ENCODE results near the gene DGCR8.
"Not testable (repeated sequence)": the region's sequence is repeated elsewhere in the genome, so short reads cannot be mapped to it uniquely, and the experiment has no call there.

Gene DGCR8

GRCh38 chr22:20157430-20158183, 77.6 kb downstream of the DGCR8 start:
- DNase-seq, result no peak
- Histone ChIP-seq H3K9me3 (no peaks in the 10 kb centered on the region), H3K27me3 (peaks cover 0 to 46% of the 10 kb centered on the region in 2 donors)

GRCh38 chr22:20158391-20159036, 78.5 kb downstream of the DGCR8 start:
- Histone ChIP-seq H3K27me3 (peaks cover 0 to 46% of the 10 kb centered on the region in 2 donors), H3K27ac (no peak overlapping the region), H3K4me1 (peaks cover 0 to 8% (median 2%) of the 10 kb centered on the region in 4 donors), H3K4me3 (no peak overlapping the region), H3K36me3 (no peaks in the 10 kb centered on the region), H3K9me3 (no peaks in the 10 kb centered on the region)
- intact Hi-C loops (cut with DNase I; ENCODE audit: low total_unique reads), result no loop called here
- TF ChIP-seq CTCF (IDR thresholded peaks at IDR 0.05), result no peak
- no peak for DNase-seq

More at GRCh38 chr22:20157430-20158183, 77.6 kb downstream of the DGCR8 start:
- intact Hi-C loops (cut with DNase I; ENCODE audit: low total_unique reads), result loop anchor here (1.0 kb wide), 2 partner anchors 111 to 128 kb away; partner anchors contain the start of gene RTN4R
- no peak for TF ChIP-seq CTCF (IDR thresholded peaks at IDR 0.05)
- Histone ChIP-seq H3K36me3 (no peaks in the 10 kb centered on the region), H3K27ac (no peak overlapping the region), H3K4me1 (peaks cover 0 to 8% (median 2%) of the 10 kb centered on the region in 4 donors), H3K4me3 (no peak overlapping the region)

GRCh38 chr22:20159076-20159475, 79.0 kb downstream of the DGCR8 start:
- no peaks in the 10 kb centered on the region for H3K36me3 ChIP-seq
- H3K27ac ChIP-seq, result no peak overlapping the region
- intact Hi-C loops (cut with DNase I; ENCODE audit: low total_unique reads), result no loop called here
- peaks cover 0 to 41% of the 10 kb centered on the region in 2 donors for H3K27me3 ChIP-seq
- H3K4me3 ChIP-seq, result no peak overlapping the region
- no peaks in the 10 kb centered on the region for H3K9me3 ChIP-seq
- peaks cover 0 to 8% (median 2%) of the 10 kb centered on the region in 4 donors for H3K4me1 ChIP-seq
- DNase-seq, result no peak
- no peak for TF ChIP-seq CTCF (IDR thresholded peaks at IDR 0.05)

- H3K9me3 ChIP-seq; H3K36me3 ChIP-seq; H3K4me1 ChIP-seq; DNase-seq; H3K4me3 ChIP-seq; intact Hi-C loops (cut with DNase I; ENCODE audit: low total_unique reads); H3K27ac ChIP-seq: not testable (repeated sequence)
- peaks cover 0 to 37% of the 10 kb centered on the region in 2 donors for H3K27me3 ChIP-seq
Observed at GRCh38 chr22:20159531-20159930, 79.5 kb downstream of the DGCR8 start.

GRCh38 chr22:20160041-20160440, 80.0 kb downstream of the DGCR8 start:
- Histone ChIP-seq H3K4me3 (no peak overlapping the region), H3K4me1 (peaks cover 0 to 6% (median 2%) of the 10 kb centered on the region in 4 donors), H3K36me3 (no peaks in the 10 kb centered on the region), H3K9me3 (no peaks in the 10 kb centered on the region), H3K27me3 (peaks cover 0 to 32% of the 10 kb centered on the region in 2 donors), H3K27ac (no peak overlapping the region)
- intact Hi-C loops (cut with DNase I; ENCODE audit: low total_unique reads), result no loop called here
- no peak for DNase-seq
- TF ChIP-seq CTCF (IDR thresholded peaks at IDR 0.05), result no peak

Measured in tibial artery (tissue), 4 donors.